HG02798 (cell line): Measurements from ENCODE around the gene KLF14.
"Not testable (repeated sequence)": the region's sequence is repeated elsewhere in the genome, so short reads cannot be mapped to it uniquely, and the experiment has no call there.

Experiments
- ATAC-seq: cut with Tn5 transposase; IDR thresholded peaks from one replicate; pipeline ENCODE4 v1.9.1; 2021; ENCODE audit warnings: mild to moderate bottlenecking; ENCODE audit not compliant: unreplicated experiment, poor library complexity

The KLF14 gene

DNA sequence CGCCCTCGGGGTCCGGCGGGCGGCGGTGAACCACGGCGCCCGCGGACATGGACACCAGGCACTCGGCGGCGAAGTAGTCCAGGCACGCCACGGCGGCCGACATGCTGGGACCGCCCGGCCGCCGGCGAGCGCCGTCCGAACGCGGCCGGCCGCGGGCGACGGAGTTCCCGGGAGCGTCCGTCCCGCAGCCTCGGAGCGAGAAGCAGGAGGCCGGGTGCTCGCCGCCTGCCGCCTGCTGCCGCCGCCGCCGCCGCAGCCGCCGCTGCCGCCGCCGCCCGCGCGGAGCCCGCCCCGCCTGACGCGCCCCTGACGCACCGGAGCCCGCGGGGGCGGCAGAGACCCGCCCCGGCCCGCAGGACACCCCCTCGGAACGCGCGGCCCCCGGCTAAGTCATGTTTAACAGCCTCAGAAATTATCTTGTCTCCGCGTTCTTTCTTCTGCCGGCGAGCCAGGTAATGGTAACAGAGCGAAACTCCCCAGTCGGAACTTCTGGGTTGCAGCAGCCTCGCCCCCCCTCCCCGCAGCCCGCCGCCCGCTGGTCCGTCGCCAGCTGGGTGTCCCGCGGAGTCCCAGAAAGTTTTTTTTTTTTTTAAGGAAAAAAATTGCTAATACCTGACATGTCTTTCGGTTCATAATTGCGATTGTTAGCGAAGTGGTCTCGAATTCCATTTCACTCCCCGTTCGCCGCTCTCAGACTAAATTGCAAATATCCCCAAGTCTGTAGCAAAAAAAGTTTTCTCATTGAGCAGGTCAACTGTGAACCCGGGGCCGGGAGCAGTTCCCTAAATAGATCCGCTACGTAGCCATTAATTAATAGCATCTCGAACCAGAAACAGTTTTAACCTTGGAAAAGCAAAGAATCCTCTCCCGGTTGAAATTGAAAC is at the start of gene KLF14:
KLF14 (minus strand) TSS at position 277 of the 884 bp plus-strand sequence; CDS start at position 103, 174 bp downstream.
- ATAC-seq = peak; percentile 44

DNA sequence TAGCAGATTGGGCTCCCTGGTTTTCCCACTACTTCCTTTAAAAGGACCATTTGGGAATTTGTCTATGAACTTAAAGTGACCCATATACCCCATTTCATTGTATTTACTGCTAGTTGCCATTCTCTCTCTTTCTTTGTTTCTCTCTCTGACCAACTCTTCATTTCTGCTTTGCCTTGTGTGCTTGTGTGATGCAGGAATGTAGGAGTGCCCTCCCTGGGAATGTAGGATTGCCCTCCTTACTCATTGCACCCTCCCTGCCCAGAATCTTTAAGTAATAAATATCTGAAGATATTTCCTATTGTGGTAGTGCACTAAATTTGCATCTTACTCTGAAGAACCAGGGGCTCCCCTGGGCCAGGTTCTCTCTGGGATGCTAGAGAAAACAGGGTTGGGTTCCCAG is 47.3 kb upstream of the KLF14 start:
- no peak for ATAC-seq

DNA sequence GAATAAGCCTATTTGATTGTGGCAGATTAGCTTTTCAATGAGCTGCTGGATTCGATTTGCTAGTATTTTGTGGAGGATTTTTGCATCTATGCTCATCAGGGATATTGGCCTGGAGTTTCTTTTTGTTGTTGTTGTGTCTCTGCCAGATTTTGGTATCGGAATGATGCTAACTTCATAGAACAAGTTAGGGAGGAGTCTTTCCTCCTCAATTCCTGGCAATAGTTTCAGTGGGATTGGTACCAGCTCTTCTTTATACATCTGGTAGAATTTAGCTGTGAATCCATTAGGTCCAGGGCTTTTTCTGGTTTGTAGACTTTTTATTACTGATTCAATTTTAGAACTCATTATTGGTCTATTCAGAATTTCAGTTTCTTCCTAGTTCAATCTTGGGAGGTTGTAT is 43.4 kb upstream of the KLF14 start:
- no peak for ATAC-seq

GRCh38 chr7:130772456-130772855 is 38.4 kb upstream of the KLF14 start:
- not testable (repeated sequence) for ATAC-seq

DNA sequence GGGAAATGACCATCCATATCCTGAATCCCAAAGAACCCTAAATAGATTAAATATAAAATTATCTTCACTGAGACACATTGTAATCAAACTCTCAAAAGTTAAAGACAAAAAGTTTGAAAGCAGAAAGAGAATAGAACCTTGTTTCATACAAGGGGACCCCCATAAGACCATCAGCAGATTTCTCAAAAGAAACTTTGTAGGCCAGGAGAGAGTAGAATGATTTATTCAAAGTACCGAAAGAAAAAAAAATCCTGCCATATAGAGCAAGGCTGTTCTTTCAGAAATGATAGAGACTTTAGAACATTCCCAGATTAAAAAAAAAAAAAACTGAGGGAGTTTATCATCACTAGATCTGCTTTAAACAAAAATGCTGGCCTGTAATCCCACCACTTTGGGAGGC is 34.8 kb upstream of the KLF14 start:
- ATAC-seq = no peak

- ATAC-seq = not testable (repeated sequence)
Measured at GRCh38 chr7:130764569-130764968, 30.6 kb upstream of the KLF14 start.

DNA sequence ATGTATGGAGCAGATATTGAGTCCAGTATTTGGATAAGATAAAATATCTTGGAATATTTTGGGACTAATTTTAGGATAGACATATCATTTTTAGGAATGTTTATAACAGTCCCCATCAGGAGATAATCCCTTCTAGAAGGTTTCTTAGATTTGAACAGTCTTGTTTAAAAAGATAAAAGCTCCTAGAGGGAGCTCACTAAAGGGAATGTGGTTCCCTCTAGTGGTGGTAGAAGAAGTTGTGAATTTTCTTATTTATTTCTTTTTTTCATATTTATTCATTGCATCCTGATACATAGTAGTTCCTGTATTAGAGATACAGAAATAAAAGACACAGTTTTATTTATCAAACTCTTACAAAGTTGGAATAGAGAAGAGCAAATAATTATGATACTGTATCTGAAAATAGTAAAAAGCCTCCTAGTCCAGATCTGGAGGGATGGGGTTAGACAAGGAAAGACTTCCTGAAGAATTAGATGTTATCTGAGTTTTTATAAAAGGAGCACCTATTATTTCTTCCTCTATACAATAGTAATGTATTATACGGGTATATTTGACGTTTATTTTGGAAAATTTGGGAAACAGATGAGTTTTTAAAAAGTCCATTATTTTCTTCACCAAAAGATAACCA is 24.5 kb upstream of the KLF14 start:
- no peak for ATAC-seq

DNA sequence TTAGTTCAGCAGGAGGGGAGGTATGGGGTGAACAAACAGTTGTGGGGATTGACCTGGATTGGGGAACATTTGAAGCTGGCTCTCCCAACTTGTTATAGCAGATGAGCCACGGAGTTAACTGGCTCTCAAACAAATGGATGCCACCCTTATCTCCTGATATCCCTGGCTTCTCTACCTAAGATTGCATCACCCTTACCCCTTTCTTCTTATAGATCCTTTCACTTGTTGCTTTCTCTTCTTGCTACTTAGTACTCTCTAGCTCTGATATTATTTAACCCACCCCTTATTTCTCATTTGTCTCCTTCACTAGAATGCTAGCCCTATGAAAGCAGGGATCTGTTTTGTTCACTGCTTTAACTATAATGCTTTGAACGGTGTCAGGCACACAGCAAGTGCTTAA is 22.3 kb upstream of the KLF14 start:
- ATAC-seq = no peak

DNA sequence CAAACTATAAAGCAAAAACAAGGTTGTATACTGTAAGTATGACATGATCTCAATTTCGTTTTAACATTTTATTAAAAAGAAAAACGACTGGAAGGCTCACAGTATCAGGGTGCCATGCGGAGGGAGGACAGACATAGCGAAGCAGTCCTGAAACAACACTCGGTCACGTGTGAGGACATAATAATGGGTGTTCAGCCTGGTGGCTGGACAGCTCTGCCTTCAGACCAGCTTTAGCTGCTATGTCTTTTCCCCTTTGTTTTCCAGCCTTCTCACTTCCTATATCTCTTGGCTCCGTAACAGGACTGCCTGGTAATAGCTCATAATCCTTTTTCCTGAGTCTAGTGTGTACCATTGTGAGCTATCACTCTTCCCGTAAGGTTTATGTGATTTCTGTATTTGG is 18.4 kb upstream of the KLF14 start:
- ATAC-seq = no peak

DNA sequence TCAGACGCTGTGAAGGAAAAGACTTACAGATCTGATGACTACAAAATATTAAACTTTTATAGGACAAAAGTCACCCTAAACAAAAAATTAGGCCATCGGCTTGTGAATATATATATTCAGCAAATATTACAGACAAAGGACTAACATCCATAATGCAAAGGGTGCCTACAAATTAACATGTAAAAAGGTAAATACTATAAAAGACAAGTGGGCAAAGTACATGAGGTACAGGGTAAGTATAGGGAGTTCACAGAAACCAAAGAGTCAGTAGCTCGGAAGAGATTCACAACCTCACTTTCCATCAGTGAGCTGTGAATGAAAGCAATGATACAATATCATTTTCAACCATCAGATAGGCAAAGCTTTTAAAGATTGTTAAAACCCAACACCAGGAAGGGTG is 16.7 kb upstream of the KLF14 start:
- no peak for ATAC-seq

DNA sequence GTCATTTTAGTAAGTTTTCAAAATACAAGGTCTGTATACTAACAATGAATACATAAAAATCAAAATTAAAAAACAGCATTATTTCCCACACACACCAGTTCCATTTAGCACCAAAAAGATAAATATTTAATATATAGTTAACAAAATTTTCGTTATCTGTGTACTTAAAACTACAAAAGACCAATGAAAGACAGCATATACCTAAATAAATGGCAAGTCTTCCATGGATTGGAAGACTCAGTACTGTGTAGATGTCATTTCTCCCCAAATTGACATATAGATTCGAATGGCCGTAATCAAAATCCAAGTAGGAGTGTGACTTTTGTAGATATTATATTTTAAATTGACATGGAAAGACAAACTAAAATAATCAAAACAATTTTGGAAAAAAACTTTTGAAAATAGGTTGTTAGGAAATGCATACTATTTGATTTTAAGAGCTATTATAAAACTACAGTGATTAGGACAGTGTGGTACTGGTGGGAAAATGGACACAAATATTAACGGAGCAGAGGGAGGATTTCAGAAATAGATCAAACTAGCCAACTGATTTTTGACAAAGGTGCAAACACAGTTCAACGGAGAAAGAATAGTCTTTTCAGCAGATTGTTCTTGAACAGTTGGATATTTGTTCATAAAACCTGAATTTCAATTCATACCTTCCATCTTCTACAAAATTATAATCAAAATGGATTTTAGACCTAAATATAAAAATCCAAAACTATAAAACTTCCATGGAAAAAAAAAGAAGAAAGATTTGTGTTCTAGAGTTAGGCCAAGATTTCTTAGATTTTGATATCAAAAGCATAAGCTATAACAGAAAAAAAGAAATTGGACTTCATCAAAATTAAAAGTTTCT is 14.8 kb upstream of the KLF14 start:
- no peak for ATAC-seq

GRCh38 chr7:130741331-130741995 is 7.5 kb upstream of the KLF14 start:
- no peak for ATAC-seq

- ATAC-seq = no peak
Measured at GRCh38 chr7:130740606-130741005, 6.6 kb upstream of the KLF14 start.

GRCh38 chr7:130736298-130736900 is 2.4 kb upstream of the KLF14 start:
- no peak for ATAC-seq

- no peak for ATAC-seq
Measured at GRCh38 chr7:130734815-130735716, 1.1 kb upstream of the KLF14 start.

- peak; percentile 55 for ATAC-seq
Measured at GRCh38 chr7:130732980-130733930, 752 bp downstream of the KLF14 start.

- ATAC-seq = no peak
Measured at GRCh38 chr7:130723784-130724183, 10.2 kb downstream of the KLF14 start.
